HL-60 (cell line): ENCODE results near the gene NAPB.

Source experiments
- DNase-seq, 2 experiments: peaks; one replicate each; pipeline ENCODE4 v3.0.0-alpha.2; 2010 to 2020; ENCODE audit warnings: low read depth in 1 of 2, low spot score in 1 of 2
- H3K27ac ChIP-seq: fragments of 250-450 bp; sonication (Bioruptor Pico); replicated peaks from 2 replicates; pipeline ENCODE4 v1.5.1; 2020; ENCODE audit warnings: mild to moderate bottlenecking, moderate library complexity
- H3K27me3 ChIP-seq: fragments of 250-450 bp; sonication (Bioruptor Pico); 2 replicates; pipeline ENCODE4 v1.5.1; 2021; ENCODE audit warnings: mild to moderate bottlenecking, moderate library complexity; ENCODE audit not compliant: insufficient read depth, poor library complexity, severe bottlenecking
- H3K4me3 ChIP-seq: replicated peaks from 2 replicates; pipeline ENCODE4 v1.5.1; 2011; ENCODE audit warnings: mild to moderate bottlenecking, control low read depth, low read length; ENCODE audit not compliant: insufficient read depth
- GABPA ChIP-seq: IDR thresholded peaks from 2 replicates; pipeline ENCODE4 v1.6.1; 2012; ENCODE audit warnings: low read depth
- POLR2AphosphoS5 ChIP-seq: IDR thresholded peaks from 2 replicates; pipeline ENCODE4 v1.6.1; 2012; ENCODE audit warnings: low read depth
- SPI1 ChIP-seq: IDR thresholded peaks from 2 replicates; pipeline ENCODE4 v1.6.1; 2012; ENCODE audit warnings: low read depth, mild to moderate bottlenecking, borderline replicate concordance
- TF ChIP-seq, protein P1 (sequence below): IDR thresholded peaks from 2 replicates; pipeline ENCODE4 v1.6.1; 2012; ENCODE audit warnings: low read depth; ENCODE audit not compliant: insufficient replicate concordance
- TF ChIP-seq, protein P2 (sequence below): IDR thresholded peaks from one replicate; pipeline ENCODE4 v1.5.1; 2011; ENCODE audit warnings: low read length, control low read depth, inconsistent platforms; ENCODE audit not compliant: insufficient read depth

The NAPB gene

DNA sequence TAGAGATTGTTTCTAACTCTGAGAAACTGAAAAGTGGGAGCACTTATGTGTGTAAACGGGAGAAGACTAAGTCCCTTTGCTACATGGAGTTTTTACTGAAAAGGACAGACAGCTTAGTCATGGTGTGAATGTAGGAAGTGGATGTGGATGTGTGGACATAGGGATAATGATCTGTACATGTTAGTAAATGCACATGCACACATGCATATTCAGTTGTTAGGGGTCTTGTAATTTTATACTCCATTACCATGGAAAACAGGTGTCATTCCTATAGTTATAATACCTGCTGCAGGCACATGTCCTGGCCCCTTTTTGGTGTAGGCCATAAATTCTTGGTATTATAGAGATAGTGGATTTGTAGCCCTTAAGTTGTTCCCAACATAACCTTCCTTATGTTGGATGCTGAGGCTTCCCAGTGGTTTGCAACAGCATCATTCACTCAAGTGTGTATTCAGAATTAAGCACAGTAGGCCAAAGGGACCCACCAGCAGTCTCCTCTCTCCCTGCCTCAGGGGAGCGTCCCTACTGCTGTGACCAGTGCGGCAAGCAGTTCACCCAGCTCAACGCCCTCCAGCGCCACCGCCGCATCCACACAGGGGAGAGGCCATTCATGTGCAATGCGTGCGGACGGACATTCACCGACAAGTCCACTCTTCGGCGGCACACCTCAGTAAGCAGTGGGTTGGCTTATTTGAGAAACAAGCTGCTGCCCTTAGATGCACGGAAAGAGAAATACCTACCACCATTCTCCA lies 52.0 kb downstream of the NAPB start:
- TF ChIP-seq, protein P1, sequence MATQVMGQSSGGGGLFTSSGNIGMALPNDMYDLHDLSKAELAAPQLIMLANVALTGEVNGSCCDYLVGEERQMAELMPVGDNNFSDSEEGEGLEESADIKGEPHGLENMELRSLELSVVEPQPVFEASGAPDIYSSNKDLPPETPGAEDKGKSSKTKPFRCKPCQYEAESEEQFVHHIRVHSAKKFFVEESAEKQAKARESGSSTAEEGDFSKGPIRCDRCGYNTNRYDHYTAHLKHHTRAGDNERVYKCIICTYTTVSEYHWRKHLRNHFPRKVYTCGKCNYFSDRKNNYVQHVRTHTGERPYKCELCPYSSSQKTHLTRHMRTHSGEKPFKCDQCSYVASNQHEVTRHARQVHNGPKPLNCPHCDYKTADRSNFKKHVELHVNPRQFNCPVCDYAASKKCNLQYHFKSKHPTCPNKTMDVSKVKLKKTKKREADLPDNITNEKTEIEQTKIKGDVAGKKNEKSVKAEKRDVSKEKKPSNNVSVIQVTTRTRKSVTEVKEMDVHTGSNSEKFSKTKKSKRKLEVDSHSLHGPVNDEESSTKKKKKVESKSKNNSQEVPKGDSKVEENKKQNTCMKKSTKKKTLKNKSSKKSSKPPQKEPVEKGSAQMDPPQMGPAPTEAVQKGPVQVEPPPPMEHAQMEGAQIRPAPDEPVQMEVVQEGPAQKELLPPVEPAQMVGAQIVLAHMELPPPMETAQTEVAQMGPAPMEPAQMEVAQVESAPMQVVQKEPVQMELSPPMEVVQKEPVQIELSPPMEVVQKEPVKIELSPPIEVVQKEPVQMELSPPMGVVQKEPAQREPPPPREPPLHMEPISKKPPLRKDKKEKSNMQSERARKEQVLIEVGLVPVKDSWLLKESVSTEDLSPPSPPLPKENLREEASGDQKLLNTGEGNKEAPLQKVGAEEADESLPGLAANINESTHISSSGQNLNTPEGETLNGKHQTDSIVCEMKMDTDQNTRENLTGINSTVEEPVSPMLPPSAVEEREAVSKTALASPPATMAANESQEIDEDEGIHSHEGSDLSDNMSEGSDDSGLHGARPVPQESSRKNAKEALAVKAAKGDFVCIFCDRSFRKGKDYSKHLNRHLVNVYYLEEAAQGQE, result no peak
- TF ChIP-seq POLR2AphosphoS5 (0 out of 2 replicates have a peak, but pooled peaks have one; percentile 14), GABPA (no peak), SPI1 (no peak)
- TF ChIP-seq, protein P2, sequence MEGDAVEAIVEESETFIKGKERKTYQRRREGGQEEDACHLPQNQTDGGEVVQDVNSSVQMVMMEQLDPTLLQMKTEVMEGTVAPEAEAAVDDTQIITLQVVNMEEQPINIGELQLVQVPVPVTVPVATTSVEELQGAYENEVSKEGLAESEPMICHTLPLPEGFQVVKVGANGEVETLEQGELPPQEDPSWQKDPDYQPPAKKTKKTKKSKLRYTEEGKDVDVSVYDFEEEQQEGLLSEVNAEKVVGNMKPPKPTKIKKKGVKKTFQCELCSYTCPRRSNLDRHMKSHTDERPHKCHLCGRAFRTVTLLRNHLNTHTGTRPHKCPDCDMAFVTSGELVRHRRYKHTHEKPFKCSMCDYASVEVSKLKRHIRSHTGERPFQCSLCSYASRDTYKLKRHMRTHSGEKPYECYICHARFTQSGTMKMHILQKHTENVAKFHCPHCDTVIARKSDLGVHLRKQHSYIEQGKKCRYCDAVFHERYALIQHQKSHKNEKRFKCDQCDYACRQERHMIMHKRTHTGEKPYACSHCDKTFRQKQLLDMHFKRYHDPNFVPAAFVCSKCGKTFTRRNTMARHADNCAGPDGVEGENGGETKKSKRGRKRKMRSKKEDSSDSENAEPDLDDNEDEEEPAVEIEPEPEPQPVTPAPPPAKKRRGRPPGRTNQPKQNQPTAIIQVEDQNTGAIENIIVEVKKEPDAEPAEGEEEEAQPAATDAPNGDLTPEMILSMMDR, result no peak
- H3K4me3 ChIP-seq, result no peak overlapping the region
- DNase-seq, result no peak
- H3K27ac ChIP-seq, result no peak overlapping the region
- no peaks in the 10 kb centered on the region for H3K27me3 ChIP-seq

GRCh38 chr20:23368316-23369071 lies 52.8 kb downstream of the NAPB start:
- Histone ChIP-seq H3K27ac (no peak overlapping the region), H3K4me3 (no peak overlapping the region), H3K27me3 (no peaks in the 10 kb centered on the region)
- no peak for DNase-seq
- TF ChIP-seq, protein P2, result no peak
- TF ChIP-seq, protein P1, result no peak
- TF ChIP-seq SPI1 (no peak), POLR2AphosphoS5 (no peak), GABPA (no peak)

DNA sequence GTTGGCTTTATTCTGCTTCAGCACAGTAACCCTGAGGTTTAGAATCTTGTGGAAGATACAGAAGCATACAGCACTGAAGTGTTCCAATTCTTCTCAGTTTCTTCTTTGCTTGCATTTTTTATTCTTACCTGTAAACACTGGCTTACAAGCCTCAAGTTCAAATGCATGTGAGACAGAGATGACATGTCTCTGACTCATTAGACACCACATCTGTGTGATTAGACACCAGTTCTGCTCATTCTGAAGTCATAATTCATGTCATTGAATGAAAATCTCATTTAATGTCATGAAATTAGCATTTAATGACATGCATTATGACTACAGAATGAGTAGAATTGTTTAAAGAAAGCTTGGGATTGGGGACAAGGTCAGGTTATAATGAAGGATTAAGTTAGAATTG lies 53.5 kb downstream of the NAPB start:
- no peak overlapping the region for H3K27ac ChIP-seq
- TF ChIP-seq, protein P1, result no peak
- TF ChIP-seq SPI1 (no peak), POLR2AphosphoS5 (no peak), GABPA (no peak)
- TF ChIP-seq, protein P2, result no peak

More for the DNA sequence above, 53.5 kb downstream of the NAPB start:
- no peaks in the 10 kb centered on the region for H3K27me3 ChIP-seq
- H3K4me3 ChIP-seq, result no peak overlapping the region
- no peak for DNase-seq
